NCI-H1694 (cell line): ENCODE results near the gene GAS2.
"Not testable (repeated sequence)": the region's sequence is repeated elsewhere in the genome, so short reads cannot be mapped to it uniquely, and the experiment has no call there.

Source experiments
- DNase-seq: peaks from one replicate; lab custom pipeline; 2025; lab: John Stamatoyannopoulos, UW

GAS2 gene

DNA sequence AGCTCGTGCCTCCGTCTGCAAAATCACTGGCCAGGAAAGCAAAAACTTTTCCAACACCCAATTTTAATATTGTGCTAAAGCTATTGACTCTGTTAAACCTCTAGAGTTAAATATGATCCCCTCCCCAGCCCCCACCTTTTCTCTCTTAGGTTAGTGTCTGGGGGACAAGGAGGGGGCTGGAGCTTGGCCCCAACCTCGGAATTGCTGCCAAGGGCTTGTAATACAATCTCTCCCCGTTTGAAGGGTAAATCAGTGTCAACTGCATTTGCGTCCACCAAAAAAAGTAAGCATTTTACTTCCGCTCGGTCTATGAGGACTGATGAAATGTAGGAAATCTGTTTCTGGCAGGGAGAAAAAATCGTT is at the start of gene GAS2:
Gene GAS2, plus strand, starts transcription at position 287 of the 363 bp plus-strand sequence. CDS start 8,259 bp downstream, outside the sequence.
- no peak for DNase-seq

DNA sequence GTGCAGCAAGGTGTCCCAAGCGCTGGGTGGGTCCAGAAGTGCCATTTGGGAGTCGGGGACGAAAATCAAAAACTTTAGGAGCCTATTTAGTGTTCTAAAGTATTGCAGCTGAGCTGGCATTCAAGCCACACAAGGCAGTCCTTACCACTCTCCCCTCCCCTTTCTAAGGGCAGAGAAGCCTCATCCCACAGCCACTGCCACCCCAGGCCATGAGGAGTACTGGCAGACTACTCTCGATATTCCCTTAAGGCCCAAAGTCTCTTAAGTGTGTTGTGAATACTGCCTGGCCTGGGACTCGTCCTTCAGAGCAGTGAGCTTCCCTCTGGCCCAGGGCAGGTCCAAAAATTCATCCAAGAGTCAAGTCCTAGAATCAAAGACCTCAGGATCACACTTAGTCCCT is 48.5 kb upstream of the GAS2 start:
- no peak for DNase-seq

DNA sequence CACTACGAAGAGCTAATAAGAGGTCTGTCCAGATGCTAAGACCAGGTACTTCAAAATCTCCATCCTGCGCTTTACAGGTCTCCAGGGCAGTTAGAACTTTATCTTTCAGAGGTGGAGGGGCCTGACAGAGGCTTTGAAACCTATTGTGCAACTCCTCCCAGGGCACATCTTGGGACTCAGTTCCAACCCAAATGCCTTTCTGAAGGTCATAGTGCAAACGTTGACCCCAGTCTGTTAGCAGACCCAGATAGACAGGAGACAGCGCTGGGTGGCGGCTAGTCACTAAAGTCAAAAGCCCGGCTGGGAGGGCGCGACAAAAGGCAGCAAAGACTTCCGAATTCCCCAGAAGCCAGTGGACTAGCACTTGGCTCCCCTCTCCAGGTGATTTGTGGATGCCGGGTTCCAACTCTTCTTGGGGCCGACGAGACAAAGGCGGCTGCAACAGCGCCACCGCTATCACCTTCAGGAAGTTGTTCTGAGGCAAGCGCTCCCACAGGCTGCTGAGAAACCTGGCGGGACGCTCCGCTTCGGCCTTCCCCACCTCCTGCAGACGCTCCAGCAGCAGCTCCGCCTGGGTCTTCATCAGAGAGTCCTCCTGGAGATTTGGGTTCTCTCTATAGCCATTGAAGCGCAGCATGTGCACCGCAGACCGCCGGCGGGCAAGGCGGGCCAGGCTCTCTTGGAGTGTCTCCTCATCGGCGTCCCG is 41.5 kb upstream of the GAS2 start:
- peak; percentile 55 for DNase-seq

GRCh38 chr11:22625448-22626287 is 40.7 kb upstream of the GAS2 start, which contains the start of gene FANCF:
Gene FANCF, minus strand, starts transcription at chr11:22625823. Its CDS starts 13 bp downstream, at chr11:22625810.
- DNase-seq, result peak; percentile 91

GRCh38 chr11:22626573-22627239 is 39.7 kb upstream of the GAS2 start:
- no peak for DNase-seq

- no peak for DNase-seq
Measured at GRCh38 chr11:22627421-22627820, 39.0 kb upstream of the GAS2 start.

GRCh38 chr11:22633354-22633902 is 33.0 kb upstream of the GAS2 start:
- no peak for DNase-seq

- no peak for DNase-seq
Measured at GRCh38 chr11:22634897-22635629, 31.3 kb upstream of the GAS2 start.

- no peak for DNase-seq
Measured at GRCh38 chr11:22635689-22636088, 30.7 kb upstream of the GAS2 start.

DNA sequence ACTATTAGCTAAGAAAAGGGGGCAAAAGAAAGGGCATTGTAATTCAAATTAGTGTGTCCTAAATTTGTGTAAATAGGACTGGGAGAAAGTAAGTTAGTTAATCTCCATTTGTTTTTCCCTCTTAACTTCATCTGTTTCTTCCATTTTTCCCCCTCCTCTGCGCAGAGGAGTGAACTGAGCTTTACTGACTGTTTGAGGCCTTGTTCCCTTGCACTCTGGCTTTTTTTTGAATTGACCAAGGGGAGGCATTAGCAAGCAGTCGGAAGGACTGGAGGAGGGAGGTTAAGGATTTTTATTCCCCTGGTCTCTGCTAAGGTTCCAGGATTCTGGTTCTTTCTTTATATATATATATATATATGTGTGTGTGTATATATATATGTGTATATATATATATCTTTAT is 25.5 kb upstream of the GAS2 start:
- no peak for DNase-seq

- no peak for DNase-seq
Measured at GRCh38 chr11:22641559-22641958, 24.9 kb upstream of the GAS2 start.

DNA sequence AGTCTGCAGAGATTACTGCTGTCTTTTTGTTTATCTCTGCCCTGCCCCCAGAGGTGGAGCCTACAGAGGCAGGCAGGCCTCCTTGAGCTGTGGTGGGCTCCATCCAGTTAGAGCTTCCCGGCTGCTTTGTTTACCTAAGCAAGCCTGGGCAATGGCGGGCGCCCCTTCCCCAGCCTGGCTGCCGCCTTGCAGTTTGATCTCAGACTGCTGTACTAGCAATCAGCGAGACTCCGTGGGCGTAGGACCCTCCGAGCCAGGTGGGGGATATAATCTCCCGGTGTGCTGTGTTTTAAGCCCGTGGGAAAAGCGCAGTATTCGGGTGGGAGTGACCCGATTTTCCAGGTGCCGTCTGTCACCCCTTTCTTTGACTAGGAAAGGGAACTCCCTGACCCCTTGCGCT is 14.1 kb upstream of the GAS2 start:
- DNase-seq, result not testable (repeated sequence)

GRCh38 chr11:22656130-22656529 is 10.3 kb upstream of the GAS2 start:
- no peak for DNase-seq

- DNase-seq, result no peak
Measured at GRCh38 chr11:22657101-22657694, 9.2 kb upstream of the GAS2 start.

GRCh38 chr11:22659783-22660182 is 6.6 kb upstream of the GAS2 start:
- no peak for DNase-seq

GRCh38 chr11:22666688-22667439 is 453 bp downstream of the GAS2 start:
- no peak for DNase-seq

DNA sequence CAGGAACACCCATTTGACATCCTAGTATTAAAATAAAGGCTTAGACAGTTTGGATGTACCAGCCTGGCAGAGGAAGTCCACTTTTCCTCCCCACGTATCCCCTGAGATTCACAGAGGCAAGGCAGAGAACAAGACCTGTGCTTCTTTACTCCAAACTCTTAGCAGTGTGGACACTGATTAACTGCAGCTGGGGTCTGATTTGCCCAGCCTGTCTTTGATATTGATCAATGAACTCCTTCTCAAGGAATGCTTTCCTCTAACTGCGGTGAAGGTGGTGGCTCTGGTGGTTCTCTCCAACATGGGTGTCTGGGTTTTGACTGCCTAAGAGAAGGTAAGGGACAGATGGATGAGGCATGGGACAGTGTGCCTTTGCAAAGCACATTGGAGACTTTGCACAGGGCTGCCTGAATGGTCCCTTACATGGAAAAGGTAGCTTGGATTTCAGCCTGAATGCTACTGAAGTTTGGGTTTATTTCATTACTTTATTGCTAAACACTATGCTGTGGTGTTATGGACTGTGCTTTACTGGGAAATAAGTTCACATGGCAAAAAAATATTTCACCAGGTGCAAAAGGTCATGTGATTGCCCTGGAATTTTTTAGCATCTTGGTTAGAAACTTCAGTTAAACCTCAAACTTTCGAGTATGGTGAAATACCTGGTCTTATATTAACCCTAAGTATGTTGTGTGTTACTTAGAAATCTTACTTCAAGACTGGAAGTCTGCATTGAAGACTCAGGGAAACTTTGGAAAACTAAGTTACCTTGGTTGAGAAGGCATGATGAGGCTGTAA is 1.8 kb downstream of the GAS2 start:
- no peak for DNase-seq

- no peak for DNase-seq
Measured at GRCh38 chr11:22669368-22669767, 3.0 kb downstream of the GAS2 start.

- no peak for DNase-seq
Measured at GRCh38 chr11:22670830-22671229, 4.4 kb downstream of the GAS2 start.

- no peak for DNase-seq
Measured at GRCh38 chr11:22671751-22672150, 5.3 kb downstream of the GAS2 start.
